ENCODE measurements around the gene RPL31.
"Not testable (repeated sequence)": the region's sequence is repeated elsewhere in the genome, so short reads cannot be mapped to it uniquely, and the experiment has no call there.

Gene RPL31

DNA sequence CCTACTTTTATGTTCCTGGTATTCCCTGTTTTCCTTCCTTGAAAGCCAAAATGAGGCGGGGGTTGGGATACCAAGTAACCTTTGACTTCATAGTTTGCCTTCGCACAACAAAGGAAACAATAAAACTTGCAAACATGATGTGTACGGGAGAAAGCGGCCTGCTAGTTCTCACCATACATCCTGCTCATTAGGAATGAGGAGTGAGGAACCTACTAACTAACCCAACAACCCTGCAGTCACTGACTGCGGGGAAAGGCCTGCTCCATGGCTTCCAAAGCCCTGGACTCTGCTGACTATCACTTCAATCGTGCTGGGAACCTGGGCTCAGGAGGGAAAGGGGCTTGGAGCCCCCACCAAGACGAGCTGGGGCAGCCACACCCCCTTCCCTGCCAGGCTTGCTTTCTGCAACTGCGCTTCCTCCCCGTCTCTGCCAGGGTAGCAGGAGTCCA is 24.2 kb downstream of the RPL31 start:
- no peak for DNase-seq (ENCODE audit: low read depth)

DNA sequence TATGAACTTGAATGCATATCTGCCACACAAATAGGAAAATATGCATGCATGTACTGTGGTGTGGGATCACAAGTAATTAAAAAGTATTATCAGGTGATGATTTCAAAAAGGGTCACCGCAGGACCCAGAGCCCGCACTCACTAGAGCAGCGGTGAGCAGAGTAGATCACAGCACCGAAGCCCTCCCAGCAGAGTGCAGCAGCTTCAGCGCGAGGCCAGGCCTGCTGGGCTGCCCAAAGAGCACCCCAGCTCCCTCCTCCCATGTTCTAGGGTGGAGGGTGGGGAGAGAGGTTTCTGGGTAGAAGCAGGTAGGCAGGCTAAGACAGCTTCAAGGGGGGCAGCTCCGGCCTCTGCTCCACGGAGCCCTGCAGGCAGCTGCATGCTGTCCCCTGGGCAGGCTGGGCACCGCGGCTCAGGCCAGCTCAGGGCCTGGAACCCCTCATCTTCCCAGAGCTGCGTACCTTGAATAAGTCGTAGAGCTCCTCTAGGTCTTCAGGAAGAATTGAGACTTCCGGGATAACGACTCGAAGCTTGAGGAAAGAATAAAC is 24.9 kb downstream of the RPL31 start:
- DNase-seq (ENCODE audit: low read depth): no peak

DNA sequence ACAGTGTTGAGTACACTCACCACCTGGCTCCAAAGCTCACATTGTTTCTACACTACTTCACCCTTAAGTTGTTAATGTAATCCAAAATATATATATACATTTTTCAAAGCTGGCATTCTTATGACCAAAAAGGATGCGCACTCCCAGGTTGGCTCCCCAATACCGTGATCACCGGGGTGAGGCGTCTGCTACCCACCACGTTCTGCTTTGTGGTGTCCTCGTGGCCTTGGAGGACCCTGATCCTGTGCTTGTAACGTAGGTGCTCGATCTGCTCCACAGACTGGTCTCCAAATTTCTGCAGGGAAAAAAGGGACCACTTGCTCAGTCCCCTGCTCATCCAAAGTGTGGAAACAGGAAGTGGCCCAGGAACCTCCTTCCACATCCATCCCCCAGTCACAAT is 25.8 kb downstream of the RPL31 start:
- no peak for DNase-seq (ENCODE audit: low read depth)

DNA sequence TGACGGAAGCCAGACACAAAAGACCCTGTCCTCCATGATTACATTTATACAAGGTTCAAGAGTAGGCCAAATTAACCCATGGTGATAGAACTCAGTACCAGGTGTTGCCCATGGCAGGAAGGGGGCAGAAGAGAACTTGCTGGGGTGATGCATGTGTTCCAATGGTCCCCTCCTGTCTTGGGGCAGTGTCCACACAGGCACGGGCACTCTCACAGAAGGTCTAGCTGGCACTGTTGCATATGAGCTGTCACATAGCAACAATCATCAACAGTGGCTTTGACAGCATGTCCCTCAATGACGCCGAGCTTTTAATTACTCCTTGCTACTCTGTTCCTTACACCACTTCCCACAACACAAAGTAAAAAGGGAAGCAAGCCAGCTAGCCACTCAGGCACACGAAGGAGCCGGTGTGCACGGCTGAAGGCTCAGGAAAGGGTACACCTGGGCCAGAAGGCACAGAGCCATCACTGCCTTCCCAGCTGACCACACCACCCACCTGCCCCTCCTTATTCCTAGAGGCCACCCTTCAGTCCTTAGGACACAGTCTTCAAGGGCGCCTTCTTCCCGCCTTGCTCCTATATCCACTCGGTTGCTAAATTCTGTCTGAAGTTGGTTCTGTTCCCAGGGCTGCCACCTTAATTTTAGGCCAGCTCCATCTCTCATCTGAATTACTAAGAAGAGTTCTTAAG is 28.9 kb downstream of the RPL31 start:
- DNase-seq (ENCODE audit: low read depth): no peak

DNA sequence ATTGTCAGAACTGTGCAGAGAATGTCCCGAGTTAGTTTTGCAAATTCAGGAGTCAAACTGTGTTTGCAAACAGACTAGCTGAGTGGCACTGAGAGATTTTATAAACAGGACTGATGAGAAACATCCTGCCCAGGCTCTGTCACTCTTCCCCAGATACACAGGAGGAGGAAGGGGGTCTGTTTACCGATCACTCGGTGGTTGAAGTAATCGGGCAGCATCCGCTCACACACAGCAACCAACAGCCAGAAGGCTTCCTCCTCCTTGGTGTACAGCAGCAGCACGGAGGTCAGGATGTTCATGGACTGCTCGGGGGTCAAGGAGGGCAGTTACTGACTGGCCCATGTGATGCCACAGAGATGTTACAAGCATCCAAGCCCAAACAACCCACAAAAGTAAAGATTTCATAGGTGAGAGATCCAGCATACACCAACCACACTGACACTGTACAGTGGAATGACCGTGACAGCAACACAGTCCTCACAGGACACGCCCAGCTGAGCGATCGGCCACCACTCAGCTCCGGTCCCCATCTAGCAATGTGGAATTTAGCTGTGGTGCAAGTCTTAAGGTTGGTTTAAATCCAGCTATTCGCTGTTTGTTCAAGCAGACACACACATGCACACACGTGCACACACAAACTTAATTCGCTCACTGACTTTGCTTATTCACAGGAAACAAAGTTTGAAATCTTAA is 30.1 kb downstream of the RPL31 start:
- DNase-seq (ENCODE audit: low read depth): no peak

DNA sequence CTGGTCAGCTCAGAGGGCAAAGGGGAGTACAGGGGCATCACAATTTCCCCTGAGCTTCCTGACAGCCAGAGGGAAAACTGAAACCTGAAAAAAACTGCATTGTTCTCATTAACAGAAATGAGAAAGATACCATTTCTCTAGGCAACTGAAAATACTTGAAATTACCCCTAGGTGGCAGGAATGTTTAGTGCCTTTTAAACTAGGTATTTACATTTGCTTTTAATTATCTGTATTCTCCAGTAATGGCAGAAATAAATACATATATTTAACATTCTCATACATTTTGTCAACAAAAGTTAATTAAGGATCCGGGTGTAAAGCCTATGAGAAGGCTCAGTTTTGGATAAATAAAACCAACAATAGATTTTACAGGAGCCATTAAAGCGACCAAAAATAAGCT is 34.5 kb downstream of the RPL31 start:
- DNase-seq (ENCODE audit: low read depth): no peak

DNA sequence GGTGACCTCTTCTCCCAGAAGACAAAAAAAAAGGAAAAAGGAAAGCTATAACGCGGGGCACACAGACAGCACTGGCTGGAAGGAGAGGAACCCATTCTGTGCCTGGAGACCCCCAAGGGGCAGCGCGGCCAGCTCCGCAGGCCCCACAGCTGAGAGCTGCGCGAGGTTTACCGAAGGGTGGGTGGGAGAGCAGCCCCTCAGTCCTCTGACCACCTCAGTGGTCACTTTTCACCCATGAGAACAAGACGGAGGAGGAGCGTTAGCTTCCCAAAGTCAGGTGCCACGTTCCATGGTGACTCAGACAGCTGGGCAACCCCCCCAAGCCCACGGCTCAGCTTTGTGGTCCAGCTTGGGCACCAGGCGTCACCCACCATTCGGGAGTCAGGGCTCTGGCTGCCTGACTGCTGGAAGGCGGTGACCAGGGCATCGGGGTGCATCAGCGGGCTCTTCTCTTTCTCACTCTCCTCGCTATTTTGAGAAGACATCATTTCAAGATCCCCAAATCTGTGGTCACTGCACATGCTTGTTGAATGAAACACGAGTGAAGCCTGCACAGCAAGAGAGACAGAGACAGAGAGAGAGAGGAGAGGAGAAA is 35.2 kb downstream of the RPL31 start:
- DNase-seq (ENCODE audit: low read depth): no peak

DNA sequence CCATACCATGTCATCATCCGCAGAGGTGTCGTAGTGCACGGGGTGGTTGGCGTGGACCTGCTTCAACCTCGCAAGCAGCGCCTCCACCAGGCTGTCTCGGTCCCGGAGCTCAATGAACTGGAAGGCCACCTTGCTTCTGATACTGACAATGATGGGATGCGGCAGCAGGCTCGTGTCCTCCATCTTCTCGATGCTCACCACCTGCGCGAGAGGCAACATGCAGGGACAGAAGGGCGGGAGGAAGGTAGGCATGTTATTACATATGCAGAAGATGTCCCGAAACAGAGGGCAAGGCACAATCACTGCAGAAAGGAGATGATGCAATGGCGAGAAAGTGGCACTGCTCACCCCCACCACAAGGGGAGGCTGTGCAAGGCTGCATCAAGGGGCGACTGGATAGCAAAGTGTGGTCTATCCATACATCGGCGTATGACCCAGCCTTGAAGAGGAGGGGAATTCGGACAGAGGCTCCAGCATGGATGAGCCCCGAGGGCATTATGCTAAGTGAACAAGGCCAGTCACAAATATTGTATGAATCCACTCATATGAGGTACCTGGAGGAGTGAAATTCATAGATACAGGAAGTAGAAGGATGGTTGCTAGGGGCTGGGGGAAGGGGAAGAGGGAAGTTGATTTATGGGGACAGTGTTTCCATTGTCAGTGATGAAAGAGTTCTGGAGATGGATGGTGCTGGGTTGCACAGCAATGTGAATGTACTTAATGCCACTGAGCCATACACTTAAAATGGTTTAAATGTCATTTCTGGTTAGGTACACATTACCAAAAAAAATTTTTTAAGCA is 36.6 kb downstream of the RPL31 start:
- no peak for DNase-seq (ENCODE audit: low read depth)

DNA sequence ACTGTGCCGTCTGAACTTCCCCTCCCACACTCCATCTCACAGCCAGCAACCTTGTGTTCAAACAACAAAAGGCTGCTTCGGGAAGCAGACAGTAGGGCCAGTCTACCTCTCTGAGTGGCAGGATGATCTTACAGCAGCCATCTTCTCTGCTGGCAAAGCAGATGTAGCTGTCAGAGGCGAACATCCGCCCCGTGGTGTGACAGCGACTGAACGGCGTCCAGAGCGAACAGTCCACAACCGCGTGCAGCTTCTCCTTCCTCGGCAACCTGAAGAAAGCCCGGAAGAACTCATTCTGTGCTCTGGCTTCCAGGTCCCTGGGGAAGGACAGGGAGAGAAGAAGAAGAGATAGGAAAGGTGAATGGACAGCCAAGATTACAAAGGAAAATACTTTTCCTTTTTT is 38.0 kb downstream of the RPL31 start:
- no peak for DNase-seq (ENCODE audit: low read depth)

DNA sequence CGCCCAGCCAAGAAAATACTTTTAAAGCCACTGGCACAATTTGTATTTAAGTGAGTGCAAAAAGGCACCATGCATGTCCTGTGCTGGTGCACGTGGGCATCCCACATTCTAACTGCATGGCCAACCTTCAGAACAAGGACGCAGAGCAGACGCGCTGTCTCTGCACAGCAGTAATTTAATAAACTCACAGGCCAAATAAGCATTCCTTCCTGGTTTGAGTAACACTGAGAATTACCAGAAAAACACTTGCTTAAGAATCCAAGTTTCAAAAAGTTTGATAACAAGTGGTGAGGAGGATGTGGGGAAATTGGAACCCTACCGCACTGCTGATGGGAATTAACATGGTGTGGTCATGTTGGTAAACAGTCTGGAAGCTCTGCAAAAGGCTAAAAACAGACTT is 38.7 kb downstream of the RPL31 start:
- DNase-seq (ENCODE audit: low read depth): no peak

DNA sequence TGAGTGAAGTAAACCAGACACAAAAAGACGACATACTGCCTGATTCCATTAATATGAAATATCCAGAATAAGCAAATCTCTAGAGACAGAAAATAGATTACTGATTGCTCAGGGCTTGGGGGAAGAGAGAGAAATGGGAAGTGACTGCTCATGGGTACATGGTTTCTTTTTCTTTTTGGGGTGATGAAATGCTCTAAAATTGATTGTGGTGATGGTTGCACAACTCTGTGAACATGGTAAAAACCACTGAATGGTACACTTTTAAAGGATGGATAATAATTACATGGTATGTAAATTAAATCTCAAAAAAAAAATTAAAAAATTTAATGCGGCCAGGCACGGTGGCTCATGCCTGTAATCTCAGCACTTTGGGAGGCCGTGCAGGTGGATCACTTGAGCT is 39.3 kb downstream of the RPL31 start:
- no peak for DNase-seq (ENCODE audit: low read depth)

DNA sequence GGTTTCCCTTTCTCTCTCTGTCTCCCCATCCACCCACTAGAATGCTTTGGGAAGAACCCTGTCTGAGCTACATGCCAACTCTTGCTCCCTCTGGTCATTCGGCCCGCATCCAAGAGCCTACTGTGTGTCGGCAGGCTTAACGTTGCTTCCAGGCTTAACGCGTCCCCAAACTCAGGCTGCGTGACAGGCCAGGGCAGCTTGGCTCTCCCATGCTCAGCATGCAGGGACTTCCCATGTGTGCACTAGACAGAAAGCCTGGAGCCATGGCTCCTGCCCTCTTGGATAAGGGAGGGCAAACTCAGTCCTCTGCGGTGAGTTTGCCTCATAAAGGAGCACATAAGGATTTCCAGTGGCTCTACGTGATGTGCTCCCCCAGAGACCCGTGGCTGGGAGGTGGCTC is 43.2 kb downstream of the RPL31 start:
- DNase-seq (ENCODE audit: low read depth): no peak

DNA sequence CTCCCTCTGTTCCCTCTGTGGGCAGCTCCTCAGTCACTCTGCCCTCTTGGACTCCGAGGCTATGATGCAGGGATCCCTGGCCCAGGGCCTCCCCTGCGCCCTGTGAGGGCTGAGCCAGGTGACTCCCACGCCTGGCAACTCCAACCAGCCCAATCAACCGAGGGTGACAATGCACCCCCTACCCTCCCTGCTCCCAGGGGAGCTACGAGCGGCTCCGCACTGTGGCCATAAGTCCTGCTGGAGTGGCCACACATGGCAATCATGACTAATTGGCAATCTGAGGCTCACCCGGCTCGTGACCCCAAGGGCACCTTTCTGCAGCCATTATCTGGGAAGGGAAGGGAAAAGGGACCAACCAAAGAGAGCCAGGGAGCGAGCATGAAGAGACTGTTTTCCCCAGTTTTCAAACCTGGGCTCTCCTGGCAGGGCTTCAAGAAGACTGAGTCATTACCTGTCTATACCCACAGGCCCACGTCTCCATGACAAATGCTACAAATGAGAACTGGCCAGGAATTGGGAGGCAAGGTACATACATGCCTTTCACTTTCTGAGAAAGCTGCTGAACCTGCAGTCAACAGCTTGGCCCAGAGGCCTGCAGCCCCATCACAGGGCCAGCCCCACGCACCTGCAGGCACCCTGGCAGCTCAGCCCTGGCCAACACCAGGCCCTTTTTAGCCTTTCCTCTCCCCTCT is 45.1 kb downstream of the RPL31 start:
- DNase-seq (ENCODE audit: low read depth): no peak

DNA sequence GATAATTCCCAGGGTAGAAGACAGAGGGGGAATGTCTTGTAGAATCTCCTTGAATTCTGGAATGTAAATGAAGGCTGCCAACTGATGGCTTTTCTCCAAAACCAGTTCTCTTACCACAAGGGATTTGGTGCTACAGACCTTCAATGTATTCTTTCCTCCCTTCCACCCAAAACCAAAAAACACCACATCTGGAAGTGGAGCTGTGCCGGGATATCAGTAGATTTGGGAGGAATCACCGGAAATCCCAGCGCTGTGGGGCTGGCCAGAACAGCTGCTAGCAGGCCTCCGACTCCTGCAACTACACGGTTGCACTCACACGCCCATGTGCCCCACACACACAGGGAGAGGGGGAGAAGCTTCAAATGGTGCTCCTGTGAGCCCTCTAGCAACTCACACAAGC is 45.7 kb downstream of the RPL31 start:
- DNase-seq (ENCODE audit: low read depth): no peak

DNA sequence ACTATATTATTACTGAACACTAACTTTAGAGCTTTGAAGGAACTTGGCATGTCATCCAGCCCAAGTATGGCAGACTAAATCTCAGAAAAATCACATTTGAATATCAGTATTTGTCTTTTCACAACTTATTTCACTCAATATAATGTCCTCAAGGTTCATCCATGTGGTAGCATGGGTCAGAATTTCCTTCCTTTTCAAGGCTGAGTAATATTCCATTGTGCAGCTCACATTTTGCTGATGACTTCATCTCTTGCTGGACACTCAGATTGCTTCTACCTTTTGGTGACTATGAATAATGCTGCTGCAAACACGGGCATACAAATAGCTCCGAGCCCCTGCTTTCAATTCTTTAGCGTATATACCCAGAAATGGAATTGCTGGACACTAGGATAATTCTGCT is 46.7 kb downstream of the RPL31 start:
- no peak for DNase-seq (ENCODE audit: low read depth)

DNA sequence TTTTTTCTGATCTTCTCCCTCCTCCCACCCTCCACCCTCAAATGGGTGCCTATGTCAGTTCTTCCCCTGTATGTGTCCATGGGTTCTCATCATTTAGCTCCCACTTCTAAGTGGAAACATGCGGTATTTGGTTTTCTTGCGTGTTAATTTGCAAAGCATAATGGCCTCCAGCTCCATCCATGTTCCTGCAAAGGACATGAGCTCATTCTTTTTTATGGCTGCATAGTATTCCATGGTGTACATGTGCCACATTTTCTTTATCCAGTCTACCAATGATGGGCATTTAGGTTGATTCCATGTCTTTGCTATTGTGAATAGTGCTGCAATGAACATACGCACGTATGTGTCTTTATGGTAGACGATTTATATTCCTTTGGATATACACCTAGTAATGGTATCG is 48.8 kb downstream of the RPL31 start:
- not testable (repeated sequence) for DNase-seq (ENCODE audit: low read depth)

DNA sequence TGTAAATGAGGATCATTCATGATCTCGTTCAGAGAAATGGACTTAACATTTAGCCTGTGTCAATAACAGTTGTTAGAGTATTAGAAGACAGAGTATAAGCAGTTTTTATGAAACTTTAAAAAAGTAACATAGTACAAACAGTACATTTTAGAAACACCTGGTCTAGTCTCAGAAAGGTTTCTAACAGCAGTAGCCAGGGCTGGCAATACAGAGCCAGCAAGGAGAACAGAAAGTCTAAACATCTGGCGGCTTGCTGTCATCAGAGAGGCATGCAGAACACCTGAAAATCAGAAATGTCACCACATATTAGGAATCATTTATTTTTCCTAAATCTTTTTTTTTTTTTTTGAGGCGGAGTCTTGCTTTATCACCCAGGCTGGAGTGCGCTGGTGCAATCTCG is 50.1 kb downstream of the RPL31 start:
- DNase-seq (ENCODE audit: low read depth): no peak

DNA sequence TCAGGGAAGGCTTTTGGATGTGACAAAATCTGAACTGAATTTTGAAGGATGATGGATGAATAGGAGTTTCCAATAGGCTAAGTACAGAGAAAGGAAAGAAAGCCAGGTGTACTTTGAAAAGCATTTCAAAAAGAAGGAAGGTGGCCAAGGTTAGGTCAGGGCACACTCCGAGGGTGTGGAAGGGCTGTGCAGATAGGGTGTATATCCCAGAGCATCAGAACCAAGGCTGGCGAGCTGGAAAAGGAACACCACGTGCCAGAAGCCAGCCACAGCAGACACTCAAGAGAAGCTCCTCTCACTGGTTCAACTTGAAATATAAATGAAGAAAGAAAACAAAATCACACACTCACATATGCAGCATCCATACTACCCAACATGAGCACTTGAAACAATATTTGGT is 51.0 kb downstream of the RPL31 start:
- DNase-seq (ENCODE audit: low read depth): no peak
